ENCODE results near the gene FDX2.

DNA sequence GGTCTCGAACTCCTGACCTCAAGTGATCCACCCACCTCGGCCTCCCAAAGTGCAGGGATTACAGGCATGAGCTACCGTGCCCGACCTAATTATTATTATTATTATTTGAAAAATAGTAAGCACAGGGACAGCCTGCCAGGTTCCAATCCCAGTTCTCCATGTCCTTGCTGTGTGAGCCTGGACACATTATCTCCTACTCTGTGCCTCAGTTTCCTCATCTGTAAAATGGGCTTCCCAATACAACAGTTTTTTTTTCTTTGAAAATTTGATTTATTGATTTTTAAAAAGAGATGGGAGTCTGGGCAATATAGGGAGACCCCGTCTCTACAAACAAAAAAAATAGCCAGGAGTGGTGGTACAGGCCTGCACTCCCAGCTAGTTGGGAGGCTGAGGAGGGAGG, 9.5 kb downstream of the FDX2 start:
- TF ChIP-seq, protein P1, sequence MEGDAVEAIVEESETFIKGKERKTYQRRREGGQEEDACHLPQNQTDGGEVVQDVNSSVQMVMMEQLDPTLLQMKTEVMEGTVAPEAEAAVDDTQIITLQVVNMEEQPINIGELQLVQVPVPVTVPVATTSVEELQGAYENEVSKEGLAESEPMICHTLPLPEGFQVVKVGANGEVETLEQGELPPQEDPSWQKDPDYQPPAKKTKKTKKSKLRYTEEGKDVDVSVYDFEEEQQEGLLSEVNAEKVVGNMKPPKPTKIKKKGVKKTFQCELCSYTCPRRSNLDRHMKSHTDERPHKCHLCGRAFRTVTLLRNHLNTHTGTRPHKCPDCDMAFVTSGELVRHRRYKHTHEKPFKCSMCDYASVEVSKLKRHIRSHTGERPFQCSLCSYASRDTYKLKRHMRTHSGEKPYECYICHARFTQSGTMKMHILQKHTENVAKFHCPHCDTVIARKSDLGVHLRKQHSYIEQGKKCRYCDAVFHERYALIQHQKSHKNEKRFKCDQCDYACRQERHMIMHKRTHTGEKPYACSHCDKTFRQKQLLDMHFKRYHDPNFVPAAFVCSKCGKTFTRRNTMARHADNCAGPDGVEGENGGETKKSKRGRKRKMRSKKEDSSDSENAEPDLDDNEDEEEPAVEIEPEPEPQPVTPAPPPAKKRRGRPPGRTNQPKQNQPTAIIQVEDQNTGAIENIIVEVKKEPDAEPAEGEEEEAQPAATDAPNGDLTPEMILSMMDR (conservative IDR thresholded peaks at IDR 0.05 in 1 of 2, IDR thresholded peaks at IDR 0.05 in 1 of 2; ENCODE audit: low read depth in 1 of 2, low read length in 2 of 2), result no peak
- no peak for TF ChIP-seq EZH2 (IDR thresholded peaks at IDR 0.05; ENCODE audit: low read length, missing control alignments)
